Embryonic facial prominence (tissue), 1 donor: ENCODE data around the gene TXNRD2.
"Not testable (repeated sequence)": the region's sequence is repeated elsewhere in the genome, so short reads cannot be mapped to it uniquely, and the experiment has no call there.

Experiments
- DNase-seq: peaks from one replicate; pipeline ENCODE4 v3.0.0-alpha.2; 2016; ENCODE audit errors: extremely low spot score

The TXNRD2 gene

GRCh38 chr22:19846620-19847344, 94.8 kb downstream of the TXNRD2 start:
- DNase-seq, result no peak

GRCh38 chr22:19845054-19845722, 96.4 kb downstream of the TXNRD2 start:
- DNase-seq, result no peak

- DNase-seq, result no peak
Measured at GRCh38 chr22:19844377-19845053, 97.1 kb downstream of the TXNRD2 start.

GRCh38 chr22:19843857-19844376, 97.7 kb downstream of the TXNRD2 start:
- no peak for DNase-seq

GRCh38 chr22:19843107-19843856, 98.3 kb downstream of the TXNRD2 start:
- no peak for DNase-seq

GRCh38 chr22:19842393-19843106, 99.1 kb downstream of the TXNRD2 start:
- DNase-seq, result no peak

GRCh38 chr22:19841641-19842392, 99.8 kb downstream of the TXNRD2 start:
- DNase-seq, result no peak

- no peak for DNase-seq
Measured at GRCh38 chr22:19840955-19841640, 100.5 kb downstream of the TXNRD2 start.

GRCh38 chr22:19840059-19840458, 101.6 kb downstream of the TXNRD2 start:
- no peak for DNase-seq

- DNase-seq, result no peak
Measured at GRCh38 chr22:19837915-19838314, 103.7 kb downstream of the TXNRD2 start.

GRCh38 chr22:19836512-19836911, 105.1 kb downstream of the TXNRD2 start:
- no peak for DNase-seq

- no peak for DNase-seq
Measured at GRCh38 chr22:19834599-19834998, 107.0 kb downstream of the TXNRD2 start.

GRCh38 chr22:19833327-19833726, 108.3 kb downstream of the TXNRD2 start:
- not testable (repeated sequence) for DNase-seq

- no peak for DNase-seq
Measured at GRCh38 chr22:19832476-19833108, 109.0 kb downstream of the TXNRD2 start.

GRCh38 chr22:19831979-19832378, 109.6 kb downstream of the TXNRD2 start:
- not testable (repeated sequence) for DNase-seq

- no peak for DNase-seq
Measured at GRCh38 chr22:19831016-19831415, 110.6 kb downstream of the TXNRD2 start.

- DNase-seq, result no peak
Measured at GRCh38 chr22:19828035-19828401, 113.6 kb downstream of the TXNRD2 start.

- DNase-seq, result no peak
Measured at GRCh38 chr22:19827341-19828034, 114.1 kb downstream of the TXNRD2 start.

GRCh38 chr22:19826619-19826950, 115.0 kb downstream of the TXNRD2 start:
- no peak for DNase-seq
